ENCODE measurements around the gene NDUFS8.

Gene NDUFS8

GRCh38 chr11:68049509-68050370, 19.3 kb downstream of the NDUFS8 start:
- no peak for DNase-seq (ENCODE audit: low spot score)

- DNase-seq (ENCODE audit: low spot score): no peak
Observed at GRCh38 chr11:68050371-68050841, 19.9 kb downstream of the NDUFS8 start.

- DNase-seq (ENCODE audit: low spot score): no peak
Observed at GRCh38 chr11:68051191-68052136, 21.0 kb downstream of the NDUFS8 start.

- DNase-seq (ENCODE audit: low spot score): no peak
Observed at GRCh38 chr11:68052137-68052873, 21.8 kb downstream of the NDUFS8 start.

GRCh38 chr11:68053117-68053516, 22.6 kb downstream of the NDUFS8 start:
- DNase-seq (ENCODE audit: low spot score): no peak

- DNase-seq (ENCODE audit: low spot score): no peak
Observed at GRCh38 chr11:68053981-68054812, 23.7 kb downstream of the NDUFS8 start.

- DNase-seq (ENCODE audit: low spot score): no peak
Observed at GRCh38 chr11:68056317-68057285, 26.1 kb downstream of the NDUFS8 start.

GRCh38 chr11:68057807-68058206, 27.3 kb downstream of the NDUFS8 start:
- DNase-seq (ENCODE audit: low spot score): no peak

- DNase-seq (ENCODE audit: low spot score): no peak
Observed at GRCh38 chr11:68061508-68061907, 31.0 kb downstream of the NDUFS8 start.

GRCh38 chr11:68064926-68065325, 34.4 kb downstream of the NDUFS8 start:
- DNase-seq (ENCODE audit: low spot score): no peak

- DNase-seq (ENCODE audit: low spot score): no peak
Observed at GRCh38 chr11:68065841-68066240, 35.4 kb downstream of the NDUFS8 start.

- DNase-seq (ENCODE audit: low spot score): no peak
Observed at GRCh38 chr11:68066742-68067141, 36.3 kb downstream of the NDUFS8 start.

GRCh38 chr11:68067991-68068390, 37.5 kb downstream of the NDUFS8 start:
- no peak for DNase-seq (ENCODE audit: low spot score)

GRCh38 chr11:68071281-68072048, 41.0 kb downstream of the NDUFS8 start:
- DNase-seq (ENCODE audit: low spot score): no peak

GRCh38 chr11:68074584-68075352, 44.3 kb downstream of the NDUFS8 start:
- DNase-seq (ENCODE audit: low spot score): no peak

- no peak for DNase-seq (ENCODE audit: low spot score)
Observed at GRCh38 chr11:68076371-68077042, 46.0 kb downstream of the NDUFS8 start.
